HG02798 (cell line): ENCODE results near the gene MET.
"Not testable (repeated sequence)": the region's sequence is repeated elsewhere in the genome, so short reads cannot be mapped to it uniquely, and the experiment has no call there.

Source experiments
- ATAC-seq: cut with Tn5 transposase; IDR thresholded peaks from one replicate; pipeline ENCODE4 v1.9.1; 2021; ENCODE audit warnings: mild to moderate bottlenecking; ENCODE audit not compliant: unreplicated experiment, poor library complexity

The MET gene

DNA sequence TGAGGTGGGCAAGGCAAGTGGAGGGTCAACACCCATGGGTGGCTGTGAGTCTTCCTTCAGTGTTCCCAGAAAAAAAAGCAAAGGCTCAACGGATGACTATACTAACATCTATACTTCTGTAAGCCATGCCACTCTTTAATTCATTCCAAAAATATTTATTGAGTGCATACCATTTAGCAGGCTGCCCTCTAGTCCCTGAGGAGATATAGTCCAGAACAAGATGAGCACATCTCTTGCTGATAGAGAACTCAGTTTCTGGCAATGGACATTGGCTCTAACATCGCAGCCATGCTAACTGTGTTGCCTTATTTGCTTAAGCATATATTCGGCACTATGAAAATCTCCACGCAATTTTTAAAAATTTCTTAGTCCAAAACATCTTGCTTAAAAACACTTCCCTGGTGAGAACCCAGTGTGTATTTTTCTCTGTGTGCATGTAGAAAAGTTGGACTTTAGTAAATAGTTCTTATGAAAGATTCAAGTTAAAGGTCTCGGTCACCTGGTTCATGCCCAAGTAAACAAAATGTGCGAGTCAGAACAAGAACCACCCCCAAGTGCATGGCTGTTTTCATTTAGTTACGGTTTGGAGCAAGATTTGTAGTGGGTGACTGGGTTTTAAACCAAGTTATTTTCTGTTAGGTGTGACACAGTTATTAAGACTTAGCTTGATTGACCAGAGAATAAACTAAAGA, 69.8 kb downstream of the MET start:
- no peak for ATAC-seq

DNA sequence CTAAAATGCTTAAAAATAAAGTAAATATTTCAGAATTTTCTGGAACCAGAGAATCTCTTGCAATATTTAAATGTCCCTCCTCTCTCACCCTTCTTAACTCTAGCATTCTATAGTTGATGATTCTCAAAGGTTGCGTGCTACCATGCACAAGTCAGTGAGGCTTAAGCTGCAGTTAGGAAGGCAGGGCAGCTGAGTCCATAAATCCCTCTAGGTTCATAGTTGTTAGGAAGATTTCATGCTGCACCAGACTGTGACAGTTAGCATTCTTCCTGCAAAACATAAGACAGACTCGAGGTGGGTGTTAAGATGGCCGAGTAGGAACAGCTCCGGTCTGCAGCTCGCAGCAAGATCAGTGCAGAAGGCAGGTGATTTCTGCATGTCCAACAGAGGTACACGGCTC, 70.6 kb downstream of the MET start:
- no peak for ATAC-seq

DNA sequence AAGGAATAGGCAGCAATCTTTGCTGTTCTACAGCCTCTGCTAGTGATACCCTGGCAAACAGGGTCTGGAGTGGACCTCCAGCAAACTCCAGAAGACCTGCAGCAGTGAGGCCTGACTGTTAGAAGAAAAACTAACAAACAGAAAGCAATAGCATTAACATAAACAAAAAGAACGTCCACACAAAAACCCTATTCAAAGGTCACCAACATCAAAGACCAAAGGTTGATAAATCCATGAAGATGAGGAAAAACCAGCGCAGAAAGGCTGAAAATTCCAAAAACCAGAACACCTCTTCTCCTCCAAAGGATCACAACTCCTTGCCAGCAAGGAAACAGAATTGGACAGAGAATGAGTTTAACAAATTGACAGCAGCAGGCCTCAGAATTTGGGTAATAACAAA, 71.8 kb downstream of the MET start:
- not testable (repeated sequence) for ATAC-seq

DNA sequence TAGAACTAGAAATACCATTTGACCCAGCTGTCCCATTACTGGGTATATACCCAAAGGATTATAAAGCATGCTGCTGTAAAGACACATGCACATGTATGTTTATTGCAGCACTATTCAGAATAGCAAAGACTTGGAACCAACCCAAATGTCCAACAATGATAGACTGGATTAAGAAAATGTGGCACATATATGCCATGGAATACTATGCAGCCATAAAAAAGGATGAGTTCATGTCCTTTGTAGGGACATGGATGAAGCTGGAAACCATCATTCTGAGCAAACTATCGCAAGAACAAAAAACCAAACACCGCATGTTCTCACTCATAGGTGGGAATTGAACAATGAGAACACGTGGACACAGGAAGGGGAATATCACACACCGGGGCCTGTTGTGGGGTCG, 74.4 kb downstream of the MET start:
- ATAC-seq, result not testable (repeated sequence)

DNA sequence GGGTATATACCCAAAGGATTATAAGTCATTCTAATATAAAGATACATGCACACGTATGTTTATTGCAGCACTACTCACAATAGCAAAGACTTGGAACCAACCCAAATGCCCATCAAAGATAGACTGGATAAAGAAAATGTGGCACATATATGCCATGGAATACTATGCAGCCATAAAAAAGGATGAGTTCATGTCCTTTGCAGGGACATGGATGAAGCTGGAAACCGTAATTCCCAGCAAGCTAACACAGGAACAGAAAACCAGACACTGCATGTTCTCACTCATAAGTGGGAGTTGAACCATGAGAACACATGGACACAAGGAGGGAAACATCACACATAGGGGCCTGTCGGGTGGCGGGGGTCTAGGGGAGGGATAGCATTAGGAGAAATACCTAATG, 79.1 kb downstream of the MET start:
- not testable (repeated sequence) for ATAC-seq

DNA sequence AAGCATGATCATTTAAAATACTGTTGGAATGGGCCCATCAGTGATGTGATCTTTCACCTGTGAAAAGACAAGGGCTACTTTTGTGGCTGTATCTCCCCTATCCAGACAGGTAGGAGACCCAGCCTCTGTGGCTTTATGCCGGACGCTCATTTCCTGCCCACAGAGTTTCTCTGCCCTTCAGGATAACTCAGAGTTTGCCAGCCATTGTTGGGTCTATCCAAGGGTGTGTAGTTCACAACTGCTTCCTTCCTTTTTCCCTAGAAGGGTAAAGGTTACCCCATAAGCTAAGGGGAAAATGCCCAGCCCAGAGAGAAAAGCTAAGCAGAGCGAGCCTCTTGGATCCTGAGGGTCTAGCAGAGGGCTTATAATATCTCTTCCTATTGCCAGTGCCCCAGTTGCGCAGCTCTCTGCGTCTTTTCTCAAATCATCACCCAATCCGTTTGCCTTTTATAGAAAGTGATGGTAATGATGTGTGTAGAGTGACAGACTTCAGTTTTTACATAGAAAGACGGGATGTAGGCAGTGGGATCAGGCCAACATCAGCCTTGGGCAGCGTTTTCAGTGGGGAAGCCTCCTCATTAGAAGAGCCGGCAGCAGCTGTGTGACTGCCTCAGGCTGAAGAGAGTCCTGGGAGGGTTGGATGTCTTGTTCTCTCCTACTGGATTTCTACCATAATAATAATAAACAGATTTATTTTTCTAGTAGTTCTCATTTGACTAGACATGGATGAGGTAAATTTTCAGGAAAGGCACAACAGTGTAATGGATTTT, 80.5 kb downstream of the MET start:
- ATAC-seq, result no peak

DNA sequence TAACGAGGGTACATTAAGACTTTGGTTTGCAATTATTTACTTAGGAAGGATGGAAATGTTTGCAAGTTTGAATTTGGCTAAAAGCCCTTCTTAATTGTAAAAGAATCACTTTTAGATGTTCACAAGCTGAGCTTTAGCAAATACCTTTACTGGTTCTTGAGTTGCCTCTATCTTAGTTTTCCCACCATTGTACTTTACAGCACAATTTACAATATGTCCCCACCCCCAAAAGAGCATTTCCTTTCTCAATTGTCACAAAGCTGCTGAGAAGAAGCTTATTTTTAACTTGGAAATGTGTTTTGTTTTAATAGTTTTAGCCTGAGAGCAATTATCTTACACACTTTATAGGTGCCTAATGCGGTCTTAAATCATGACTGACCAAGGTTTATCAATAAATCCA, 81.1 kb downstream of the MET start:
- ATAC-seq, result no peak

DNA sequence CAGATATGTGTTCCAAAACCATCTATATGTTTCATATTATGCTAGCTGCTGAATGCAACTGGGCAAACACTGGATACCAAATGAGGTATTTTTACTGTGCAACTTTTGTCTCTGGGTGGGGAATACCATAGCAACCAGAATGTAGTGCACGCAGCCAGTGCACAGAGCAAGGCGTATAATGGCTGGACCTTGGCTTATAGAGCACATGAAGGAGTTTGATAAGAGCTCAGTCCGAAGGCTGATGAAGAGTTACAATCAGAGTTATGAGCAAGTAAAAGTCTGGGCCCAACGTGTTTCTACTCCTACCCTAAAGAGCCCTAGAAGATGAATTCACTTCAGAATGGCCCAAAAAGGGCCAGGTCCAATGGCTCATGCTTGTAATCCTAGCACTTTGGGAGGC, 82.2 kb downstream of the MET start:
- no peak for ATAC-seq

DNA sequence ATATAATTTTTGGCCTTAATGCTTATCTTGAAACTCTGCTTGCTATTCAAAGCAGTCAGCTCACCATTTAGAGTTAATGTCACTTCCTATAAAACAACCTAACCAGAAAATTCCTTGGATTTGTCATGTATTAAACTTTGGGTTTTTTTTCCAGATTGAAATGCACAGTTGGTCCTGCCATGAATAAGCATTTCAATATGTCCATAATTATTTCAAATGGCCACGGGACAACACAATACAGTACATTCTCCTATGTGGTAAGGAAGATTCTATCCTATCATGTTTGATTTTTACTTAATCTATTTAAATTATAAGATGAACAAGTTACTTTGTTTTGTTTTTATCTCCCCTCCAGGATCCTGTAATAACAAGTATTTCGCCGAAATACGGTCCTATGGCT, 85.3 kb downstream of the MET start:
- no peak for ATAC-seq

DNA sequence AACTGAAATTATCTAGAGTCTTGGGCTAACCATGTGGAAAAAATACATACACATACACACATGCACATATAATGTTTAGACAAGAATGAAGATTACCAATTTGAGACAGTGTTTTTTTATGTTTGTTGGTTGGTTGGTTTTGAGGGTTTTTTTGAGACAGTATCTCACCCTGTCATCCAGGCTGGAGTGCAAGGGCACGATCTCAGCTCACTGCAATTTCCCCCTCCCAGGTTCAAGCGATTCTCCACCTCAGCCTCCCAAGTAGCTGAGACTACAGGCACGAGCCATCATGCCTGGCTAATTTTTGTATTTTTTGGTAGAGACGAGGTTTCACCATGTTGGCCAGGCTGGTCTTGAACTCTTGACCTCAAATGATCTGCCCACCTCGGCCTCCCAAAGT, 87.6 kb downstream of the MET start:
- not testable (repeated sequence) for ATAC-seq

DNA sequence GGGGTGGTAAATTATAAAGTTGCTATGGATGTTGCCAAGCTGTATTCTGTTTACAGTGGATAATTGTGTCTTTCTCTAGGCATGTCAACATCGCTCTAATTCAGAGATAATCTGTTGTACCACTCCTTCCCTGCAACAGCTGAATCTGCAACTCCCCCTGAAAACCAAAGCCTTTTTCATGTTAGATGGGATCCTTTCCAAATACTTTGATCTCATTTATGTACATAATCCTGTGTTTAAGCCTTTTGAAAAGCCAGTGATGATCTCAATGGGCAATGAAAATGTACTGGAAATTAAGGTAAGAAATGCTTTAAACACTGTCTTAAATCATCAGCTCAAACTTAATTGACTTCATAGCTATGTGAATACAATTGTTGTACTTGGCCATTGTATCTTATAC, 91.0 kb downstream of the MET start:
- ATAC-seq, result no peak

DNA sequence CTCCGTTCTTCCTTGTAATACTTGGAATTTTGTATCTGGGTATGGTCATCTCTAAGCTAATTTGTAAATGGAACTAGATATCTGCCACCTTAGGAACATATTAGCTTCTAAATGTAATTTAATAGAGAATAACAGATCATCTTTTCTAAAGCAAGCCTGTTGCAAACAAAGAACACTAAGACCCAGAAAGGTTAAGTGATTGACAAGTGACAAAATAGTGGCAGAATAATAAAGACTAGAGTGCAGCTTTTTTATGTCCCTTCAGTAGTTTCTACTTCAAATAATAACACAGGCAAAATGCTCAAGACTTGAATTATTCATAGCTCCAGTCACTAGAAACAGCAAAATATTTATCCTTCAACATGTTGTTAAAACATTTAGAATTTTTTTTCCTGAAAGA, 91.7 kb downstream of the MET start:
- ATAC-seq, result no peak

DNA sequence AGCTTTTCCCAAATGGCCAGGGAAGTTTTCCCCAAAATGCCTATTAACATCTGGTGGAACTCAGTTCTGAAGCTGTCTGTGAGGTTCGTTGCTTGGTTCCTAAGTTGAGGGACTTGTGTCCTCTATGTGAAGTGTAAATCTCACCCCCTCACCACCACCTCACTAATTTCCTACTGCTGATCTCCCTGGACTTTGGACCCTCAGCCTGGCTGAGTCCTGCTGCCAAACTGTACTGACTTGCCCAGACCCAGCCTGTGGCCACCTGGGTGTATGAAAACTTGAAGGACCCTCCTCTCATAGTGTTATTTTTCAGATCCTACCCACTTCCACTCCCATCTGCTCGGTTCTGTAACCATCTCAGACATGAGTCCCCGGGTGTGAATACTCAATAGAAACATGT, 94.9 kb downstream of the MET start:
- no peak for ATAC-seq

DNA sequence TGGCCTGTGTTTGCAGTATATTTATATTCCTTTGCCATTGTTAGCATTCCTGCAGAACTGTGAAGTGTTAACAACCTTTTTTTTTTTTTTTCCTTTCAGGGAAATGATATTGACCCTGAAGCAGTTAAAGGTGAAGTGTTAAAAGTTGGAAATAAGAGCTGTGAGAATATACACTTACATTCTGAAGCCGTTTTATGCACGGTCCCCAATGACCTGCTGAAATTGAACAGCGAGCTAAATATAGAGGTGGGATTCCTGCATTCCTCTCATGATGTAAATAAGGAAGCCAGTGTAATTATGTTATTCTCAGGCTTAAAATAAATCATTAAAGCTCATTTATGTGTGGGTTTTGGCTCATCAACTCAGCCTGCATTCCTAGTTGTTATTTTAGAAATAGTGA, 97.5 kb downstream of the MET start:
- ATAC-seq, result no peak

DNA sequence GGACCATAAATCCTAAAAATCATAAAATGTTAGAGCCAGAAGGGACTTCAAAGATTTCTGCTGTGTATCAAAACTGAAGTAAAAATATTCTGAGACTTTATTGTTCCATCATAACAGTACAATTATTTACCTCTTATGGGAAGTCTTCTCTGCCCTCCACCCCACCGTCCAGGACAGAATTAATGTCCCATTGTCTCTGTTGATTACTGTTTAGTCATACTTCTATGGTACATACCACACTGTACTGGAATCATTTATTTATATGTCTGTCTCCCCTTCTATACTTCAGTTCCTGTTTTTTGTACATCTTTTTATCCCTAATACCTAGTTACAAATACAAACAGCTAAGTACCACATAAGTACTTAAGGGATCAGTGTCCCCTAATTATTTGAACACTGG, 98.9 kb downstream of the MET start:
- ATAC-seq, result no peak

DNA sequence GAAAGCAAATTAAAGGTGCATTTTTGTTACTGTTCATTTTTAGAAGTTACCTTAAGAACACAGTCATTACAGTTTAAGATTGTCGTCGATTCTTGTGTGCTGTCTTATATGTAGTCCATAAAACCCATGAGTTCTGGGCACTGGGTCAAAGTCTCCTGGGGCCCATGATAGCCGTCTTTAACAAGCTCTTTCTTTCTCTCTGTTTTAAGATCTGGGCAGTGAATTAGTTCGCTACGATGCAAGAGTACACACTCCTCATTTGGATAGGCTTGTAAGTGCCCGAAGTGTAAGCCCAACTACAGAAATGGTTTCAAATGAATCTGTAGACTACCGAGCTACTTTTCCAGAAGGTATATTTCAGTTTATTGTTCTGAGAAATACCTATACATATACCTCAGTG, 99.6 kb downstream of the MET start:
- no peak for ATAC-seq

DNA sequence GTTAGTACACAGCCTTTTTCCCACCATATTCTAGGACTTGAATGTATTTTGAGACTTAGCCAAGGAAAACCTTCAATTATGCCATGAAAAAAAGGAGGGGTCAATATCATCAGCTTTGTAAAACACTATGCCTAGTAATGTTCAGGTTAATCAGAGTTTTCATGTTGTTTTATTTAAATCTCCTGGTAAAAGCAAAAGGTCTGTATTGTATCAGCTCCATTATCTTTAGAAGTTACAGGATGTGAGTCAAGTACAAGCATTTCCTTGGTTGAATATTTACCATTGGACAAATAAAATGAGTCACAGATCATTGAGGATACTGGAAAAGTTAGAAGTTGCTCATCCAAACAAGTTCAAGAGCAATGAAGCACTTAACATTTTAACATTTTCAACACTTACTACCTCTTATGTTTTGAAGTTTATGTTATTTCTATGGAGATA, 100.4 kb downstream of the MET start:
- no peak for ATAC-seq

DNA sequence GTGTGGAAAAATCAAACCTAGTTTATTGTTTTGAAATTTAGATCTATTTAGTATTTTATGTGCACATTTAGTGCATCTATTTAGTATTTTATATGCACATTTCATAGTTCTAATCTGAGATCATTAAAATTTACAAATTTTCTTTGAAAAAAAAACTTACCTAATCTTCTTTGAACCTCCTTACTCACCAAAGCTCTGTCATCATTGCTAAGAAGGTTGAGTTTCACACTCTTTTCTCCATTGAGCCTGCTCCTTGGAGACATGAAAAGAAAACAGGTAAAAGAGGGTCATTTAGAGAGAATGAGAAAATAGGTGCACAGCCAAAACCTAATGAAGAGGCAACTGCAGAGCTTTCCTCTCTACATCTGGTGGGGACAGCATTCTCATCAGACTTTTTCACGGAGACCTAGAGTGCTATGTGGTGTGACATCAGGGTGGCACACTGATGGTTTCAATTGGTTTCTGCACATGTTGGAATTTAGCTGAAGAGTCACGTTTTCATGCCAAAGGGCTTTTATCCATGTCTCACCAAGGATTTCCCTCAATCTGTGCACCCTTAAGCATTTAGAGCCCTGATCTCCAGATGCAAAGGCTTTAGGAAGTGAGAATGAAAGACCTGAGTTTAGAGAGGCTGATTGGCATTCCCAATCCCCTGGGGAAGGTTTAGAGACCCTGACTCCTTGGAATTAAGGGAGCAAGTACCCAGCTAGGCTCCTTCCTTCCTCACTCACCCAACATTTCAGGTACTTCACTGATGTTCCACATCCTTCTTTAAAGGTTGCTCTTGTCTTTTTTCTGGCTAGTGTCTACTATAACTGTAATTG, 101.1 kb downstream of the MET start:
- ATAC-seq, result no peak

DNA sequence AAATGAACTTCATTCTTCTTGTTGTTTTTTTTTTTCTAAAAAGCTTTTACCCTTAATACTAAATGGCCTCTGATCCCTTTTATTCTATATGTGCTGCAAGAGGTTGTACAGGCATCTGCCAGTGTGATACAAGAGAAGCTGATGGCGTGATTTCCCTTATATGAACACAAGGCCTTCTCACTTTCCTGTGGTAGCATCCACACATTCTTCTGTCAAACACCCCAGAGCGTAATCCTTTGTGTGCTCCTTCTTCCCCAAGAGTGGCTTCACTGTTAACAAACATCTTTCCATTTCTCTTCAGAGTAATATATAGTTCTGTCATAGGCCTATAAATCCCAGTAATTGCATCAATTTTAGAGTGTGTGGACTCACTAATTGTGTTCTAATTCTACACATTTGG, 104.0 kb downstream of the MET start:
- ATAC-seq, result no peak

DNA sequence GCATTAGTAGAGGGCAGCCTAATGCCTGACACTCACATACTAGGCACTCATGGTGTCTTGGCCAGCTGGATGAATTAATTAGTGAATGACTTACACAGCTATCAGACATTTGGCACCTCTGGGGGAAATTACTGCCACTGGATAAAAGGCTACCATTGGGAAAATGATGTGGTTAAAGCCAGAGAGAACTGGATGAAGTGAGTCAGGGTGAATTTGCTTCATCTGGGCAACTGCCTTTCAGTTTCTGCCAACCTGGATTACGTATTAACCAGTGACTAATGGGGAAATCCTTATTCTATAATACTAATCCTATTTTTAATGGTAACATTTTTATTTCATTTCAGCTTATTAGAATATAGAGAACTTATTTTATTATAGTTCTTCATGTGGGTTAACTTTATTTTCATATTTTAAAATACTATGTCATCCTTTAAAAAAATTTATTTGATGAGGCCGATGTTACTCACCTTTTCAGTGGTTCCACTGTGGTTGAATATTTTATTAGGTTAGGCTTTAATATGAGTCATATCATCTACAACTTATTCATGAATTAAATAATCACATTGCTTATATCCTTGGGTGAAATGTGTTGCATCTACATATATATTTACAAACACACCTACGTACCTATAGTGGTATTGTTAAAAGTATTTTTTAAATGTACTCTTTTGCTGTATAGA, 104.8 kb downstream of the MET start:
- ATAC-seq, result peak; percentile 67
